NT2/D1 (cell line): Measurements from ENCODE around the gene NCAPG2.

Experiments used
- YY1 ChIP-seq: IDR thresholded peaks from 2 replicates; pipeline ENCODE4 v1.6.1; 2011; ENCODE audit not compliant: insufficient read length, insufficient read depth
- ZNF274 ChIP-seq: IDR thresholded peaks from 2 replicates; pipeline ENCODE4 v1.6.1; 2011; ENCODE audit warnings: mild to moderate bottlenecking, low read depth, low read length

DNA sequence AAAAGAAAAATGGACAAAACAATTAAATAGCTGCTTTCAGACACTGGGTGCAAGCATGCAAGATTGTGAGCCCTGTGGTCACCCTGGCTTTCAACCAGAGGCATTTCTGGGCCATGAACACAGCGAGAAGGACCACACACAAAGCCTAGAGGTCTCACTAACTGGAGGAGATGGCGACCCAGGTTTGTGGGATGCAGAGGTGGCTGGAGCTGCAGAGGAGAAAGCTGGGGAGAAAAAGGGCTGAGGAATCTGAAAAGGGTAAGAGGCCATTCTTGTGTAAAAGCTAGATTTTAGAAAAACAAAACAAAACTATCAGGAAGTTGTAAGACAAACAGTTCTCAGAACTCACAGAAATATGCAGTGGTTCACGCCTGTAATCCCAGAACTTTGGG, 86.9 kb downstream of the NCAPG2 start:
- TF ChIP-seq ZNF274: no peak
- no peak for TF ChIP-seq YY1
